COR-L47 (cell line): ENCODE measurements around the gene PNMA5.

Source experiments
- DNase-seq: peaks from one replicate; lab custom pipeline; 2025; lab: John Stamatoyannopoulos, UW

PNMA5 gene

DNA sequence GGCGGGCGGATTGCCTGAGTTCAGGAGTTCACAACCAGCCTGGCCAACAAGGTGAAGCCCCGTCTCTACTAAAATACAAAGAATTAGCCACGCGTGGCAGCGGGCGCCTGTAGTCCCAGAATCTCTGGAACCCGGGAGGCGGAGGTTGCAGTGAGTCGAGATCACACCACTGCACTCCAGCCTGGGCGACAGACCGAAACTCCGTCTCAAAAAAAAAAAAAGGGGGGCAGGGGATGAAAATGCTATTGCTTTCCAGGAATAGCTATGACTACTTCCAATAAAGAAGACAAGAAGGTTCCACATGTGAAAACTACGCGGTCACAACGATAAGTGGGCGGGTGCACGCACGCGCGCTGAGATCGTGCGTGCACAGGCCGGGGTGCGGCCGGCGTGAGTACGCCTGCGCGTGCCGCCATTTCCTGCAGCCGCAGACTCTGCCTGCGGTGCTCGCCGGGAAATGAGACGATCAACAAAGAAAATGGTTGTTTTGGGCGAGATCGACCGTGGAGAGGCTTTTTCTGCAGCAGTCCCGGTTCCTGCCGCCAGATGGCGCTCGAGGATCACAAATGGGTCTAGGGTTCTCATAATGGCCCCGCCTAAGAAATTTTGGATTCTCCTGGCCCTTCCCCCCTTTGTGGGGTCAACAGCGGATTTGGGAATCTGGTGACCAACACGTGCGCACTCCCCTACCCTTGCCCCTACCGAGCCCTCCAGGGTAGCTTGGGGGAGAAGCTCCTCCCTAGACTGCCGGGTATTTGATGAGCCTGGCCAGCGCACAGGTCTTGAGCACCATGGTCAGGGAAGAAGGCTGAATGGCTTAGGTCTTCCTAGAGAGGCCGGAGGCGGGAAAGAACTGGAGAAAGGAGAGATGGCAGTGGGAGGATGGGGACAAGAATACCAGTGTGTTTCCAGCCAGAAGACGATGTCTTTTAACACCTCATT lies 35.1 kb downstream of the PNMA5 start:
- DNase-seq: peak; percentile 81

DNA sequence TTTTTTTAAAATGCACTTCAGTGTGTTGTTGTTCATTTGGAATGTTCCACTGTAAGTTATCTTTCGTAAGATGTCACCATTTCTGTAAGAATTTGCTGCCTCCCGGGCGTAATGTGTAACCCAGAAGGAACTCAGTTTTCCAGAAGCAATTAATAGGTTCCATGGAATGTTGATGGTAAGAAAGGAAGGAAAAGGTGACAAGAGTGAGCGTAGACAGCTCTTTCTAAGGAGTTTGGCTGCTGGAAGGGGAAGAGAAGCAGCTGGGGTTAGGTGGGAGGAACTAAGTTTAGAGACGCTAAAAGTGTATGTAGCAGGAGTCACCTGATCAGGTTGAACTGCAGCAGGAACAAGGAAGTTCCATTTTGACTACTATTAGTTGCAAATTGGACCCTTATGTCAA lies 35.9 kb downstream of the PNMA5 start:
- DNase-seq: no peak

DNA sequence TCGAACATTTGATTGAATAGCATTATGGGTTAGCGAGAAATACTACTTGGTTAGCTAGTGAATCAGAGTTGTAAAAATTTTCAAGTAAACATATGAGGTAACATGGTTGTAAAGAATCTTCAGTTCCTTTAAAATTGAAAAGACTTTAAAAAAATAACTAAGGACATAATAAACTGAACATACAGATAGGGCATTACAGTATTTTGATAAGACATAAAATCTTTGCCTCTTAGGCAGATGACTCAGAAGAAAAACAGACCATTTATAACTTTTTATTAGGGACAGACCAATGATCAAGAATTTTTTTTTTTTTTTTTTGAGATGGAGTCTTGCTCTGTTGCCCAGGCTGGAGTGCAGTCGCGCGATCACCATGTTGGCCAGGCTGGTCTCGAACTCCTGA lies 43.1 kb downstream of the PNMA5 start:
- DNase-seq: no peak

DNA sequence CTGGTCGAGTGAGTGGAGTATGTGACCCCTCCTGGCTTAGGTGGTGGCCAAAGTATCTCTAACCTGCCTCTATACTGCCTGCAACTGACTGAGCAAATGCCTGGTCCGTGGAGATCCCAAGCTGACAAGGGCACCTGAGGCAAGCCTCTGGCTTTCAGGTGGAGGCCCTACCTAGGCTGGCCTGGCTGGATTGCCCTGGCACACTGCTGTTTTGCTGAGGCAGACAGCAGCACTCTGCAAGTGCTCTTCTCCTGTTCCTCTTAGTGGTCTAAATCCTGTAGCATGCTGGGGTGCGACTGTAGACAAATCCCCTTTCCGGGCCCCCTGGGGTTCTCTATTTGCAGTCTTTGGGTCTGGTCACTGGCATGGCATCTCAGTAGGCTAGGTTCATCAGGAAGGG lies 44.8 kb downstream of the PNMA5 start:
- no peak for DNase-seq

DNA sequence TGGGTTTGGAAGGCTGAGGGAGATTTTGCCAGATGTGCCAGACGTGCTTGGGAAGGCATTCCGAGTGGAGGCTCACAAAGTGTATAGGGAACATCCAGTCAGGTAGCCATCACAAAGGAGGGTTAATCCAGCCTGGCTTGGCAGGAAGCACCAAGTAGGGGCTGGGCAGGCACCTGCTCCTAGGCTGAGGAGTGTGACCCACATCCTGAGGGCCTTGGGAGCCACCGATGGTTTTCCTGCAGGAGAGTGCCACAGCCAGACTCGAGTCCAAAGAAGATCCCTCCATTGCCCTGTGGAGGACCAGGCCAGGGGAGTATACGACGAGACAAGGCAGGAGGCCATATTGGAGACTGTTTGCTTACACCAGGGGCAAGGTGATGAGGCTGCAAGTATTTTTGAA lies 47.2 kb downstream of the PNMA5 start:
- no peak for DNase-seq

DNA sequence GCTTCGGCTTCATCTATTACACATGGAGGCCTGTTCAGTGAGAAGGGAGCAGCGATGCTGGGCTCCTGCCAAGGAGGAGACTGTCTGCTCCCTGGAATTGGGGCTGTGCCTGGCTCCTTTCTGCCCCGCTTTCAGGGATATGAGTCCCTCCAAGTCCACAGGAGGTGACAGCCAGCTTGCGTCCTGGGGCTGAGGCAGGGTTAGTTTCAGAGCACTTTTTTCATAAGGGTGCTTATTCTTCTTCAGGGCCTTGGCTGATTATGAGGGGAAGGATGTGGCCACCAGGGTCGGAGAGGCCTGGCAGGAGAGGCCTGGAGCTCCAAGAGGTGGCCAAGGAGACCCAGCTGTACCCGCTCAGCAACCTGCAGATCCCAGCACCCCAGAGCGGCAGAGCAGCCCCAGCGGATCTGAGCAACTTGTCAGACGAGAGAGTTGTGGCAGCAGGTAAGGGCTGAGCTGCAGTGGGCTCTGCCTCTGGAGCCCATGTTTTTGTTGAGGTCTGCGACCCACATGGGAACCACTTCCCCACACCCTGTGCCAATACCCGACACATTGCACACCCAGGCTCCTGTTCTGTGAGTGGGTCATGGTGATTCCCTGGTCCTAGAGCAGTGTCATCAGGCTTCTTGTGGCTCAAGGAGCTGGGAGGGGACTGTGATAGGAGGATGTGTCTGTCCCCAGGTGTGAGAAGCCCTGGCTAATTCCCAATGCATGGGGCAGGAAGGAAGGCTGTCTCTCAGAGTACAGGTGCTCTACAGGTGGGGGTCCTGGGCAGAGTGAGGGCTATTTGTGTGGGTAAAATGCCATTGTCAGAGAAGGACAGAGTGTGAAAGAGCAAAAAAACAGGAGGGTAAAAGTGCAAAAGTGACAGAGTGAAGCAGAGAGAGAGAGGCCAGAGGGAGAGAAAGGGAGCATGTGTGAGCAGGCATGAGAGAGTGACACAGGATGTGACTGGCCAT lies 48.6 kb downstream of the PNMA5 start:
- DNase-seq: no peak

DNA sequence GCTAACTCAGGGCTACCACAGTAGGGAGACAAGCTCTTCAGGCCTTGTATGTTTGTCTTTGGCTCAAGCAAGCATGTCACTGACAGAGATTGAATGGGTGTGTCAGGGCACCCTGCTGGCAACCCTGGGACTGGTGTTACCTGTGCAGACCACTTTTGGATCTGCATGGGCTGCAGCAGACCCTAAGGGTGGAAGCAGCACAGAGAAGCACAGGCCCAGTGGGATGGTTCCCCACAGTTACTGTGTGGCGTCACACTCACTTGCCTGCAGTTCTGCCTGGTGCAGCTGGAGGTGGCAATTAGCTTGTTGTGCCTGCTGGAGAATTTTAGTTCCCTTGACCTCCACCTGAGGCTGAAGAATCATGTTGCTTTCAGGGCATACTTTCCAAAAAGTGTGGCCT lies 50.1 kb downstream of the PNMA5 start:
- DNase-seq: no peak

DNA sequence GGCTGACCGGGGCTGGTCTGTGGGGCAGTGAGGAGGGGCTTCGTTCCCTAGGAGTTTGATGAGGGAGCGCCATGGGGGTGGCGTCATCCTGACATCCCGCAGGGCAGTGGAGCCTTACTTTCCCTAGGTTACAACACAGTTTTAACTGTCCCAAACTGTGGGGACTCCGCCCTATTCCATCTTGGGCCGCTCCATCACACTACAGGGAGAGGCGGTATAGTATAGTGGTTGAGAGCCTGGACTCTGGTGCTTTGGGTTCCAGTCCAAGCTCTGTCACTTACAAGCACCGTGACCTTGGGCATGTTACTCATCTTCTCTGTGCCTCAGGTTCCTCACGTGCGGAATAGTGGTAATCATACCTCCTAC lies 51.9 kb downstream of the PNMA5 start:
- DNase-seq: no peak

DNA sequence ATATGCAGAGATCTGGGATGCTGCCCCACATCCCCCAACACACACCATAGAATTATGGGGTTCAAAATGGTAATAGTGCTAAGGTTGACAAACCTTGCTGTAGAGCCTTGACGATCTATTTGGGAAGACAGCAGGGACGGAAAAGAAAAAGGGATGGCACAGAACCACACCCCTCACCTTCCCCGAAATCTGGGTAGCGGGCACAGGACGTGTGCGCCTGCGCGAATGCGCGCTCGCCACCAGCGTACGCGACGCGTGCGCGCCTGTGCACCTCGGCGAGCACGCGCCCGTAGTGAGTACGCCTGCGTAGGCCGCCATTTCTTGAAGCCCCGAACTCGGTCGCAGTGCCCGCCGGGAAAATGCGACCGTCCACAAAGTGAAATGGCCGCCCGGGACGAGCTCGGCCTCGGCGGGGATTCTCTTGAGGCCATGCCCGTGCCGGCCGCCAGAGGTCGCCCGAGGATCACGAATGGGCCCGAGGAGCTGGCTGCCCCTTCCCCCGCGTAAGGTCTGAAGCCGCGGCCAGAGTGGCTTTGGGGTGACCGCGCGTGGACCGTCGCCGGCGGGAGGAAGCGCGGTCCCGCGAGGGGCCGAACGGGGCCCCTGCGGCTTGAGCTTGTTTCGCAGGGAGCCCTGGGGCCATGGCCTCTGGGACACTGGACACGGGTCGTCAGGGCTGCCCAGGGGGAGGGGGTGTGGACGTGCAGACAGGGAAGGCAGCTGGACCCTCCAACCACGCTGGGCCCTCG lies 52.4 kb downstream of the PNMA5 start:
- peak; percentile 89 for DNase-seq
